D721Med (cell line): Measurements from ENCODE around the gene DHX58.

ENCODE experiments used
- DNase-seq: peaks from one replicate; pipeline ENCODE4 v3.0.0; 2011; ENCODE audit warnings: low spot score; ENCODE audit not compliant: insufficient read length
- FAIRE-seq: peaks from 2 replicates; lab custom pipeline; 2011; peaks lifted over from hg19 to GRCh38; lab: Jason Lieb, UNC
- CTCF ChIP-seq: IDR thresholded peaks from 2 replicates; pipeline ENCODE4 v1.5.1; 2012; ENCODE audit warnings: mild to moderate bottlenecking, control low read depth; ENCODE audit not compliant: insufficient read depth; ENCODE audit errors: missing control alignments

The DHX58 gene

GRCh38 chr17:42065201-42065600 lies 47.3 kb downstream of the DHX58 start:
- no peak for DNase-seq
- no peak for FAIRE-seq

GRCh38 chr17:42062681-42063080 lies 49.8 kb downstream of the DHX58 start:
- no peak for TF ChIP-seq CTCF
- no peak for DNase-seq
- FAIRE-seq, result no peak

More at GRCh38 chr17:42065201-42065600, 47.3 kb downstream of the DHX58 start:
- no peak for TF ChIP-seq CTCF

DNA sequence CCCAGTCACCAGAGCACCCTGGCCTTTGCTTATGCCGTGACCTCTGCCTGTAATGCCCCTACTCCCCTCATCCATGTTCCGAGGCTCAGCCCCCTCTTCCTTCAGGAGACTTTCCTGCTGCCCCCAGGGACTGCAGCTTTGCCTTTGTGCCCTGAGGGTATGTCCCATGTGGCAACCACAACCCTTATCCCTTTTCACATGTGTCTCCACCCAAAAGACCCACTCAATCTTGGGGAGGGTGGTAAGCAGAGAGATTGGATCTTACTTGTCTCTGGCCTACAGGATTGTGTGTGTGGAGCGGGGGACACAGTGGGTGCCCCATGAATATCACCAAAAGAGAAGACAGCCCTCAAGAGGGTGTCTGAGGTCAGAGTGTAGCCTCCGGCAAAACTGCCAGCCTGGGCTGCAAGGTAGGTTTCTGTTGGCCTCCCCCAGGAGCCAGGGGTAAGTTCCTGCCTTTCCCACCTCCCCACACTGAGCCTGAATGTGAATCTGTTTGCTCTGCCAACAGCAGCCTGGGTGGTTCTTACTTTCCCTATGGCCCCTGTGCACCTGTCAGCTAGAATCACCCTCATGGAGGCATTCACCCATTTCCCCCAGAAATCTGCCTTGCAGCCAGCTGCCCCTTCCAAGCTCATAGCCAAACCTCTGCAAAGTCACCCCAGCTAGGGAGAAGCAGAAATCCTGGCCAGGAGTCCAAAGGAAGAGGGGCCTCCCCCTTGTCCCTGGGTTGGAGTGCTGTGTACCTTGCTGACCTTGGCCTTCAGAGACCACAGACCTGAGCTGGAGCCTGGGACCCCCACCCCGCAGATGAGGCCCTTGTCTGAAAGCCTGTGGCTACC lies 50.6 kb downstream of the DHX58 start:
- TF ChIP-seq CTCF, result no peak
- FAIRE-seq, result no peak

DNA sequence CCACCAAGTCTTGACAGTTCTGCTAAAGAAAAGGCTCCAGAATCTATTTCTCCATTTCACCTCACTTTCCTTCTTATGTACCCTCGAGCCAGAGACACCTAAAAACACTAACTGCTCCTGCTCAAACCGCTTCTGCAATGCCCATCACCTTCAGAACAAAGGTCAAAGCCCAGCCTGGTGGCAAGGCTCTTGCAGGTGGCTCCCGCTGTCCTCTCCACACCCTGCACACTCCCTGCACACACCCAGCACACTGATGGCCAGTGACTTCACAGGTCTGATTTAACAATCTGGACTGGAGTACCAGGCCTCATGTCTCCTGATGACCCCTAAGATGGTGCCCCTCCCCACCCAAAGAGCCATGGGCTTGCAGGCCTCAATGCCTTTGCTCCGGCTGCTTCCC lies 52.3 kb downstream of the DHX58 start:
- DNase-seq (no peak), FAIRE-seq (no peak)
- TF ChIP-seq CTCF, result no peak

More for the DNA sequence above, 50.6 kb downstream of the DHX58 start:
- no peak for DNase-seq

DNA sequence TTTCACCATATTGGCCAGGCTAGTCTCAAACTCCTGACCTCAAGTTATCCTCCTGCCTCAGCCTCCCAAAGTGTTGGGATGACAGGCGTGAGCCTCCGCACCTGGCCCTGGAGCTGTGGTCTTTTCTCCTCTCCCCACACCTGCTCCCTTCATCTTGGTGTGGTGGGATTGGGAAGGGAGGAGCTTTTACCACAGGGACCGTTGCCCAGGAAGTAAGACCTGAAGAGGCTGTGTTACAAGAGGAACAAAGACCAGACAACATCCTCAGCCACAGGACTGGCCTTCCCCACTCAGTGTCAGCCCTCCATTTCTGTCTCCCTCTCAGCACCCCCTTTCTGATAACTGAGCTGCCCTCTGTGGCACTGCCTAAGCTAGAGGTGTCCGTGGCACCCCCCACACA lies 52.7 kb downstream of the DHX58 start:
- FAIRE-seq (no peak), DNase-seq (no peak)
- no peak for TF ChIP-seq CTCF

DNA sequence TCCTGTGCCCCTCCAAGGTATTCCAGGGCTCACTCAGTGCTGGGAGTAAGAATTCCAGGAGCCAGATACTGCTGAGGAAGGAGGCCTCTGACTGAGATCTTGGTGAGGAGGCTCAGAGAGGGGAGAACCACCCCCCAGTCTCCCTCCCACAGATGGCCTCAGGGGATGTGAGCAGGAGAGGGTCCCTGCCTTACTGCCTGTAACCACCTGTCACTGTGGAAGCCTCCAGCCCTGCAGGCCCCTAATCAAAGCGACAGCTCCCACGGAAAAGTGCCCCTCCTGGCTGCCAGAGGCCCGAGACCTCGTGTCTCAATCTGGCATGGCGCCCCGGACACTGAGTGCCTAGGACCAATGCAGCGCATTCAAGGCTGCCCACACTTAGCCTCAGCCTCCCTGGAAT lies 54.5 kb downstream of the DHX58 start:
- FAIRE-seq (no peak), DNase-seq (no peak)
- no peak for TF ChIP-seq CTCF

DNA sequence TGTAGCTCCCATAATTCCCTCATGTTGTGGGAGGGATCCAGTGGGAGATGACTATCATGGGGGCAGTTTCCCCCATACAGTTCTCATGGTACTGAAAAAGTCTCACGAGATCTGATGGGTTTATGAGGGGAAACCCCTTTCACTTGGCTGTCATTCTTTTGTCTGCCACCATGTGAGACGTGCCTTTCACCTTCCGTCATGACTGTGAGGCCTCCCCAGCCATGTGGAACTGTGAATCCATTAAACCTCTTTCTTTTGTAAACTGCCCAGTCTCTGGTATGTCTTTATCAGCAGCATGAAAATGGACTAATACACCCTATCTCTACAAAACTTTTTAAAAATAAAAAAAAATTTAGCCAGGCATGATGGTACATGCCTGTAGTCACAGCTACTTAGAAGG lies 55.9 kb downstream of the DHX58 start:
- DNase-seq, result no peak
- TF ChIP-seq CTCF, result no peak
- FAIRE-seq, result no peak
